ENCODE data around the gene GAL3ST2.
A peak's percentile ranks its signal among the peaks of the same experiment; 100 is the strongest.
"Not testable (repeated sequence)": the region's sequence is repeated elsewhere in the genome, so short reads cannot be mapped to it uniquely, and the experiment has no call there.

The GAL3ST2 gene

DNA sequence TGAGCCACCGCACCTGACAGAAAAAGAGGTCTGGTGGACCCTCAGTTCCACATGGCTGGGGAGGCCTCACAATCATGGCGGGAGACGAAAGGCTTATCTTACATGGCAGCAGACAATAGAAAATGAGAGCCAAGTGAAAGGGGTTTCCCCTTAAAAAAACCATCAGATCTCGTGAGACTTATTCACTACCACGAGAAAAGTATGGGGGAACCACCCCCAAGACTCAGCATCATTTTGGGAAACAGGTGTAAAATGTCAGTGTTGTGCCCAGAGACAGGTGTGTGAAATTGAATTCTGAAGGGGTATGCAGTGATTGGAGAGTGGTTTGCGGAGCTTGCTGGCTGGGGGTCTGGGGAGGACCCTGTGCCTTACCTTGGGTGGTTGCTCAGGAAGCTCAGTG is 46.8 kb upstream of the GAL3ST2 start:
- no peaks in the 10 kb centered on the region for H4K20me1 ChIP-seq (ENCODE audit: insufficient read depth, low read length)
- H3K4me3 ChIP-seq (ENCODE audit: low read depth in 1 of 2, low read length in 2 of 2), result no peak overlapping the region
- no peaks in the 10 kb centered on the region for H3K9me3 ChIP-seq (ENCODE audit: insufficient read depth, low read length, severe bottlenecking)
- H3K4me2 ChIP-seq (ENCODE audit: insufficient read depth, low read length), result no peak overlapping the region
- DNase-seq (no peak), ATAC-seq (ENCODE audit: insufficient read depth, low read depth) (no peak)
- no peak overlapping the region for H2AFZ ChIP-seq (ENCODE audit: low read depth, low read length)
- H3K36me3 ChIP-seq (ENCODE audit: insufficient read depth, low read length), result peaks cover 14% of the 10 kb centered on the region
- H3K27ac ChIP-seq (ENCODE audit: low read length), result no peak overlapping the region
- peaks cover 3% of the 10 kb centered on the region for H3K79me2 ChIP-seq (ENCODE audit: insufficient read depth, low read length)
- H3K27me3 ChIP-seq (ENCODE audit: insufficient read depth, low read length, poor library complexity), result no peaks in the 10 kb centered on the region
- H3K9ac ChIP-seq (ENCODE audit: low read depth, low read length), result no peak overlapping the region
- TF ChIP-seq, protein P1, sequence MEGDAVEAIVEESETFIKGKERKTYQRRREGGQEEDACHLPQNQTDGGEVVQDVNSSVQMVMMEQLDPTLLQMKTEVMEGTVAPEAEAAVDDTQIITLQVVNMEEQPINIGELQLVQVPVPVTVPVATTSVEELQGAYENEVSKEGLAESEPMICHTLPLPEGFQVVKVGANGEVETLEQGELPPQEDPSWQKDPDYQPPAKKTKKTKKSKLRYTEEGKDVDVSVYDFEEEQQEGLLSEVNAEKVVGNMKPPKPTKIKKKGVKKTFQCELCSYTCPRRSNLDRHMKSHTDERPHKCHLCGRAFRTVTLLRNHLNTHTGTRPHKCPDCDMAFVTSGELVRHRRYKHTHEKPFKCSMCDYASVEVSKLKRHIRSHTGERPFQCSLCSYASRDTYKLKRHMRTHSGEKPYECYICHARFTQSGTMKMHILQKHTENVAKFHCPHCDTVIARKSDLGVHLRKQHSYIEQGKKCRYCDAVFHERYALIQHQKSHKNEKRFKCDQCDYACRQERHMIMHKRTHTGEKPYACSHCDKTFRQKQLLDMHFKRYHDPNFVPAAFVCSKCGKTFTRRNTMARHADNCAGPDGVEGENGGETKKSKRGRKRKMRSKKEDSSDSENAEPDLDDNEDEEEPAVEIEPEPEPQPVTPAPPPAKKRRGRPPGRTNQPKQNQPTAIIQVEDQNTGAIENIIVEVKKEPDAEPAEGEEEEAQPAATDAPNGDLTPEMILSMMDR (IDR thresholded peaks at IDR 0.05; ENCODE audit: borderline replicate concordance, extremely low read depth, low read length, poor library complexity, severe bottlenecking), result no peak
- TF ChIP-seq EZH2 (IDR thresholded peaks at IDR 0.05; ENCODE audit: borderline replicate concordance, low read depth, low read length, severe bottlenecking), result no peak
- H3K4me1 ChIP-seq (ENCODE audit: insufficient read depth, low read length), result peaks cover 8% of the 10 kb centered on the region

DNA sequence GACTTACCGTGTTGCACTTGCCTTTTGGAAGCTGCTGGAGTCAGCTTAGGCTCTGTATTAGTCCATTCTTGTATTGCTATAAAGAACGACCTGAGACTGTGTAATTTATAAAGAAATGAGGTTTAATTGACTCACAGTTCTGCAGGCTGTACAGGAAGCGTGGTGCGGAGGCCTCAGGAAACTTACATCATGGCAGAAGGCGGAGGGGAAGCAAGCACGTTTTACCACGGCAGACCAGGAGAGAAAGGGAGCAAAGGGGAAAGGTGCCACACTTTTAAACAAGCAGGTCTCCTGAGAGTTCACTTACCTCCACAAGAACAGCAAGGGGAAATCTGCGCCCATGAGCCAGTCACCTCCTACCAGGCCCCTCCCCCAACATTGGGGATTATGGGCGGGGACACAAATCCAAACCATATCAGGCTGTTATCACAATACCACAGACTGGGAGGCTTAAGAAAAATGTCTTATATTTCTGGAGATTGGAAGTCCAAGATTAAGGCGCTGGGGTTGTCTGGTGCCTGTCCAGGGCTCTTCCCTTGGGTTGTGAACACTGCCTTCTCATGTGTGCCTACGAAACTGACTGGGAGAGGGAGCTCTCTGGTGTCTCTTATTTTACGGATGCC is 45.8 kb upstream of the GAL3ST2 start:
- no peak overlapping the region for H3K9ac ChIP-seq (ENCODE audit: low read depth, low read length)
- H3K27ac ChIP-seq (ENCODE audit: low read length), result no peak overlapping the region
- H3K4me2 ChIP-seq (ENCODE audit: insufficient read depth, low read length), result no peak overlapping the region
- H3K9me3 ChIP-seq (ENCODE audit: insufficient read depth, low read length, severe bottlenecking), result no peaks in the 10 kb centered on the region
- TF ChIP-seq, protein P1 (IDR thresholded peaks at IDR 0.05; ENCODE audit: borderline replicate concordance, extremely low read depth, low read length, poor library complexity, severe bottlenecking), result no peak
- TF ChIP-seq EZH2 (IDR thresholded peaks at IDR 0.05; ENCODE audit: borderline replicate concordance, low read depth, low read length, severe bottlenecking), result no peak
- peaks cover 15% of the 10 kb centered on the region for H3K4me1 ChIP-seq (ENCODE audit: insufficient read depth, low read length)
- H2AFZ ChIP-seq (ENCODE audit: low read depth, low read length), result no peak overlapping the region
- no peaks in the 10 kb centered on the region for H4K20me1 ChIP-seq (ENCODE audit: insufficient read depth, low read length)
- peaks cover 13% of the 10 kb centered on the region for H3K36me3 ChIP-seq (ENCODE audit: insufficient read depth, low read length)
- H3K27me3 ChIP-seq (ENCODE audit: insufficient read depth, low read length, poor library complexity), result no peaks in the 10 kb centered on the region
- no peak for ATAC-seq (ENCODE audit: insufficient read depth, low read depth)
- no peak overlapping the region for H3K4me3 ChIP-seq (ENCODE audit: low read depth in 1 of 2, low read length in 2 of 2)
- peaks cover 12% of the 10 kb centered on the region for H3K79me2 ChIP-seq (ENCODE audit: insufficient read depth, low read length)
- no peak for DNase-seq

DNA sequence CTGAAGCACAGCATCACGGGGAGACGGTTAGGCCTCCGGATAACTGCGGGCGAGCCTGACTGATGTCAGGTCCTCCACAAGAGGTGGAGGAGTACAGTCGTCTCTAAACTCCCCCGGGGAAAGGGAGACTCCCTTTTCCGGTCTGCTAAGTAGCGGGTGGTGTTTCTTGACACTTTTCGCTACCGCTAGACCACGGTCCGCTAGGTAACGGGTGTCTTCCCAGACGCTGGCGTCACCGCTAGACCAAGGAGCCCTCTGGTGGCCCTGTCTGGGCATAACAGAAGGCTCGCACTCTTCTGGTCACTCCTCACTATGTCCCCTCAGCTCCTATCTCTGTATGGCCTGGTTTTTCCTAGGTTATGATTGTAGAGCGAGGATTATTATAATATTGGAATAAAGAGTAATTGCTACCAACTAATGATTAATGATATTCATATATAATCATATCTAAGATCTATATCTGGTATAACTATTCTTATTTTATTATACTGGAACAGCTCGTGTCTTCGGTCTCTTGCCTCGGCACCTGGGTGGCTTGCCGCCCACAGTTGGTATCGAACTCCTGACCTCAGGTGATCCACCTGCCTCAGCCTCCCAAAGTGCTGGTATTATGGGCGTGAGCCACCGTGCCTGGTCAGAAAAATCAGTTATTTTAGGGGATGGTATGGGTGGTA is 44.0 kb upstream of the GAL3ST2 start:
- peak; percentile 43 for DNase-seq
- H3K27ac ChIP-seq (ENCODE audit: low read length), result not testable (repeated sequence)

More for the DNA sequence above, 44.0 kb upstream of the GAL3ST2 start:
- not testable (repeated sequence) for H3K9me3 ChIP-seq (ENCODE audit: insufficient read depth, low read length, severe bottlenecking); H3K4me2 ChIP-seq (ENCODE audit: insufficient read depth, low read length); H2AFZ ChIP-seq (ENCODE audit: low read depth, low read length); H4K20me1 ChIP-seq (ENCODE audit: insufficient read depth, low read length); H3K9ac ChIP-seq (ENCODE audit: low read depth, low read length); H3K27me3 ChIP-seq (ENCODE audit: insufficient read depth, low read length, poor library complexity); ATAC-seq (ENCODE audit: insufficient read depth, low read depth); H3K4me3 ChIP-seq (ENCODE audit: low read depth in 1 of 2, low read length in 2 of 2); H3K36me3 ChIP-seq (ENCODE audit: insufficient read depth, low read length)
- TF ChIP-seq, protein P1 (IDR thresholded peaks at IDR 0.05; ENCODE audit: borderline replicate concordance, extremely low read depth, low read length, poor library complexity, severe bottlenecking), result peak; percentile 33
- H3K79me2 ChIP-seq (ENCODE audit: insufficient read depth, low read length), result peaks cover 15% of the 10 kb centered on the region
- peaks cover 17% of the 10 kb centered on the region for H3K4me1 ChIP-seq (ENCODE audit: insufficient read depth, low read length)
